Measurements from ENCODE around the gene ABHD5.

DNA sequence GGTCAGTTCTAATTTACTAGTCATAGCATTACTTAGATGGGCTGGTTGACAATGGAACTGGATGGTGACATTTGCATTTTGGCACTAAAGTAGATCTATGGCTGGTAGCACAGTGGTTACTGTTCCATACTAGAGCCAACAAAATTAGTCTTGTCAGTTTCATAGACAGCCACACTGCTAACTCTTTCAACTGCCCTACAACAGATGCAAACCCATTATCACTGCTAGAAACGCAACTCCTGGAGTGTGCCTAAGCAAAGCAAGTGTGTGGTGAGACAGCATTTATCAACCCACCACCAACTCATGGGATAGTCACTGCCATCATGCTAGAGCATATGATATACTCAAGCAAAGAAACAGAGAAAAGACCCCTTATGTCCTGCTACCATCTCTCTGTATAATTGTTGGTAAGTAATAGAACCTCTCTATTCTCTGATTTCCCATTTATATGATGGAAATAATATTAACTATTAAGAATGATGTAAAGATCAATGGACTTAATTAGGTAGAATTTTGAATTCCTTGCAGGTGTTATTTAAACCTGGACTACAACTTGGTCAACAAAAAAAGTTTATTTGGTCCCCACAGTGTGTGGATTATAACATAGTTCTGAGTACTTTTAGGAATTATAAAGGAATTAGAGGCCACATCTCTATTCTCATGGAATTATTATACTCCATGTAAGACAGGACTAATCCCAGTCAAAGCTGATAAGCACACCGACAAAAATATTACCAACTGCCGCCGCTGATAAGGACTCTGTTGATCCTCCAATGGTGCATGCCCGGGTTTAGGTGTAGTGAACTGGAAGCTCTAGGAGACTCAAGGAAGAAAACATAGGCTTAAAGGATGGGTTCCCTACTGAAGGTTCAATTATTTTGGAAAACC is 19.9 kb upstream of the ABHD5 start:
- no peak for TF ChIP-seq POLR2AphosphoS5 (IDR thresholded peaks at IDR 0.05; ENCODE audit: low read depth, low read length)
- TF ChIP-seq, protein P1, sequence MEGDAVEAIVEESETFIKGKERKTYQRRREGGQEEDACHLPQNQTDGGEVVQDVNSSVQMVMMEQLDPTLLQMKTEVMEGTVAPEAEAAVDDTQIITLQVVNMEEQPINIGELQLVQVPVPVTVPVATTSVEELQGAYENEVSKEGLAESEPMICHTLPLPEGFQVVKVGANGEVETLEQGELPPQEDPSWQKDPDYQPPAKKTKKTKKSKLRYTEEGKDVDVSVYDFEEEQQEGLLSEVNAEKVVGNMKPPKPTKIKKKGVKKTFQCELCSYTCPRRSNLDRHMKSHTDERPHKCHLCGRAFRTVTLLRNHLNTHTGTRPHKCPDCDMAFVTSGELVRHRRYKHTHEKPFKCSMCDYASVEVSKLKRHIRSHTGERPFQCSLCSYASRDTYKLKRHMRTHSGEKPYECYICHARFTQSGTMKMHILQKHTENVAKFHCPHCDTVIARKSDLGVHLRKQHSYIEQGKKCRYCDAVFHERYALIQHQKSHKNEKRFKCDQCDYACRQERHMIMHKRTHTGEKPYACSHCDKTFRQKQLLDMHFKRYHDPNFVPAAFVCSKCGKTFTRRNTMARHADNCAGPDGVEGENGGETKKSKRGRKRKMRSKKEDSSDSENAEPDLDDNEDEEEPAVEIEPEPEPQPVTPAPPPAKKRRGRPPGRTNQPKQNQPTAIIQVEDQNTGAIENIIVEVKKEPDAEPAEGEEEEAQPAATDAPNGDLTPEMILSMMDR (IDR thresholded peaks at IDR 0.05): no peak

Data from Panc1 (cell line).